Activated T-helper 9 cell treated with anti-CD3 and anti-CD28 coated beads, Interleukin-2, amount 50 U/mL, for 16 hours (primary cell): ENCODE data around the gene MYCN.
"Not testable (repeated sequence)": the region's sequence is repeated elsewhere in the genome, so short reads cannot be mapped to it uniquely, and the experiment has no call there.

Source experiments
- DNase-seq: peaks from one replicate; pipeline ENCODE4 v3.0.0-alpha.2; 2020; ENCODE audit warnings: low read depth

MYCN gene

GRCh38 chr2:15943378-15944280, 3.3 kb downstream of the MYCN start:
- DNase-seq, result no peak

- DNase-seq, result no peak
These were observed 4.1 kb downstream of the MYCN start for GRCh38 chr2:15944325-15945017.

- no peak for DNase-seq
These were observed 5.8 kb downstream of the MYCN start for GRCh38 chr2:15945909-15946705.

GRCh38 chr2:15946983-15947382, 6.6 kb downstream of the MYCN start:
- no peak for DNase-seq

GRCh38 chr2:15947431-15947830, 7.1 kb downstream of the MYCN start:
- DNase-seq, result no peak

GRCh38 chr2:15948704-15948957, 8.3 kb downstream of the MYCN start:
- DNase-seq, result no peak

- no peak for DNase-seq
These were observed 8.8 kb downstream of the MYCN start for GRCh38 chr2:15949126-15949525.

- DNase-seq, result no peak
These were observed 9.2 kb downstream of the MYCN start for GRCh38 chr2:15949551-15949950.

GRCh38 chr2:15950088-15950952, 10.0 kb downstream of the MYCN start:
- DNase-seq, result no peak

GRCh38 chr2:15951936-15952335, 11.6 kb downstream of the MYCN start:
- DNase-seq, result not testable (repeated sequence)

- no peak for DNase-seq
These were observed 12.2 kb downstream of the MYCN start for GRCh38 chr2:15952451-15953146.

GRCh38 chr2:15953147-15953630, 12.8 kb downstream of the MYCN start:
- DNase-seq, result no peak

- DNase-seq, result no peak
These were observed 13.7 kb downstream of the MYCN start for GRCh38 chr2:15953891-15954680.

- no peak for DNase-seq
These were observed 14.4 kb downstream of the MYCN start for GRCh38 chr2:15954761-15955160.

GRCh38 chr2:15955232-15955988, 15.1 kb downstream of the MYCN start:
- no peak for DNase-seq

GRCh38 chr2:15956230-15956629, 15.9 kb downstream of the MYCN start:
- no peak for DNase-seq

- no peak for DNase-seq
These were observed 16.7 kb downstream of the MYCN start for GRCh38 chr2:15956751-15957736.
